ENCODE measurements around the gene MCEMP1.

MCEMP1 gene

DNA sequence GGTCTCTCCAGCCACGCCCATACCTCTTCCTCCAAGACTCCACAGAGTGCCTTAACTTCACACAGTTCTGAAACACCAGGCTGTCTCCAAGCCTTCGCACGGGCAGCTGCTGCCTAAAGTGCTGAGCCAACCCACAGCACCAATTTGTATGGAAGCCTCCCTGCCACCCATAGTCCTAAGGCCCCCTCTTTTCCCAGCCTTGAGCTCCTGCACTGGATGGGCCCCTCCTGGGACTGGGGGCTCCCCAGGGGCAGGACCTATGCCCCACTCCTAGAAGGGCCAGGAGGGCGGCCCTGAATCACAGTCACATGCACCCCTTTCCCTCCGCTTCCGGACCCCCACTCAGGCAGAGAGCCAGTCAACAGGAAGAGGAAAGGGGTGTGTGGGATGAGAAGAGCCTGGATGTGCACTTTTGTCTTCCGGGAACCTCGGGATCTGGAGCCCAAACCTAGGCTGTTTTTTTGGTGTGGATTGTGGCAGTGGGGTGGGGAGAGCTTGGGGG lies 30.1 kb downstream of the MCEMP1 start:
- TF ChIP-seq, protein P1, sequence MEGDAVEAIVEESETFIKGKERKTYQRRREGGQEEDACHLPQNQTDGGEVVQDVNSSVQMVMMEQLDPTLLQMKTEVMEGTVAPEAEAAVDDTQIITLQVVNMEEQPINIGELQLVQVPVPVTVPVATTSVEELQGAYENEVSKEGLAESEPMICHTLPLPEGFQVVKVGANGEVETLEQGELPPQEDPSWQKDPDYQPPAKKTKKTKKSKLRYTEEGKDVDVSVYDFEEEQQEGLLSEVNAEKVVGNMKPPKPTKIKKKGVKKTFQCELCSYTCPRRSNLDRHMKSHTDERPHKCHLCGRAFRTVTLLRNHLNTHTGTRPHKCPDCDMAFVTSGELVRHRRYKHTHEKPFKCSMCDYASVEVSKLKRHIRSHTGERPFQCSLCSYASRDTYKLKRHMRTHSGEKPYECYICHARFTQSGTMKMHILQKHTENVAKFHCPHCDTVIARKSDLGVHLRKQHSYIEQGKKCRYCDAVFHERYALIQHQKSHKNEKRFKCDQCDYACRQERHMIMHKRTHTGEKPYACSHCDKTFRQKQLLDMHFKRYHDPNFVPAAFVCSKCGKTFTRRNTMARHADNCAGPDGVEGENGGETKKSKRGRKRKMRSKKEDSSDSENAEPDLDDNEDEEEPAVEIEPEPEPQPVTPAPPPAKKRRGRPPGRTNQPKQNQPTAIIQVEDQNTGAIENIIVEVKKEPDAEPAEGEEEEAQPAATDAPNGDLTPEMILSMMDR (IDR thresholded peaks at IDR 0.05; ENCODE audit: control insufficient read depth, insufficient read depth, low read depth, low read length, missing control alignments): no peak
- DNase-seq (ENCODE audit: low read depth): no peak
- H3K4me3 ChIP-seq (ENCODE audit: control insufficient read depth, low read depth, low read length): no peak overlapping the region

DNA sequence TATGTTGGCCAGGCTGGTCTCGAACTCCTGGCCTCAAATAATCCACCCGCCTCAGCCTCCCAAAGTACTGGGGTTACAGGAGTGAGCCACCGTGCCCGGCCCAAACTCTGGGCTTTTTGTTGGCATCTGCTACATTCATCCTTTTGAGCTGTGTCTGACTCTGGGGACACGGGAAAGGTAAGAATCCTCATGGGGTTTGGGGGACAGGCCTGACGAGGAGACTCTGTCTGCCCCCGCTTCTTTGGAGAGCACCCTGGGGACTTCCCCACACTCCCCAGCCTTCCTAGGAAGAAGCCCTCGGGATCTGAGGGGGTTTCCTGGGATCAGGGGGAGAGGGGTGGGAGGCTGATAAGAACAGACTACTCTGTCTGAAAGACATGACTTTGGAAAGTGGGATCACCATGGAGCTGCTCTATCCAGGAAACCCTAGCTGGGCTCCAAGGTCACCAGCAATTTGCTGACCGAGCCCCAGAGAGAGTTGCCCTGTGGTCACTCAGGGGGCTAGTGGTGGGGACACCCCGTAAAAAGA lies 33.1 kb downstream of the MCEMP1 start:
- no peak for DNase-seq (ENCODE audit: low read depth)
- H3K4me3 ChIP-seq (ENCODE audit: control insufficient read depth, low read depth, low read length): no peak overlapping the region
- TF ChIP-seq, protein P1 (IDR thresholded peaks at IDR 0.05; ENCODE audit: control insufficient read depth, insufficient read depth, low read depth, low read length, missing control alignments): no peak

GRCh38 chr19:7710616-7711015 lies 33.7 kb downstream of the MCEMP1 start:
- no peak overlapping the region for H3K4me3 ChIP-seq (ENCODE audit: control insufficient read depth, low read depth, low read length)
- TF ChIP-seq, protein P1 (IDR thresholded peaks at IDR 0.05; ENCODE audit: control insufficient read depth, insufficient read depth, low read depth, low read length, missing control alignments): no peak
- DNase-seq (ENCODE audit: low read depth): no peak

GRCh38 chr19:7715671-7716070 lies 38.8 kb downstream of the MCEMP1 start:
- H3K4me3 ChIP-seq (ENCODE audit: control insufficient read depth, low read depth, low read length): no peak overlapping the region
- no peak for DNase-seq (ENCODE audit: low read depth)
- TF ChIP-seq, protein P1 (IDR thresholded peaks at IDR 0.05; ENCODE audit: control insufficient read depth, insufficient read depth, low read depth, low read length, missing control alignments): no peak

DNA sequence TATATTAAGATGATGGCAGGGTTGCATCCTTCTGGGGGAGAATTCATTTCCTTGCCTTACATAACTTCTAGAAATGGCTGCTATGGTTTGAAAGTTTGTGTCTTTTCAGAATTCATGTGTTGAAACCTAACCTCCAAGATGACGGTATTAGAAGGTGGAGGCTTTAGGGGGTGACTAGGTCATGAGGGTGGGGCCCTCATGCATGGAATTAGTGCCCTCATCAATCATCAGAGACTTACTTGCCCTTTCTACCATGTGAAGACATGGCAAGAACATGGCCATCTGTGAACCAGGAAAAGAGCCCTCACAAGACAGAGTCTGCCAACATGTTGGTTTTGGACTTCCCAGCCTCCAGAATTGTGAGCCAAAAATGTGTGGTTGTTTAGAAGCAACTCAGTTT lies 39.9 kb downstream of the MCEMP1 start:
- no peak overlapping the region for H3K4me3 ChIP-seq (ENCODE audit: control insufficient read depth, low read depth, low read length)
- DNase-seq (ENCODE audit: low read depth): no peak
- TF ChIP-seq, protein P1 (IDR thresholded peaks at IDR 0.05; ENCODE audit: control insufficient read depth, insufficient read depth, low read depth, low read length, missing control alignments): no peak

DNA sequence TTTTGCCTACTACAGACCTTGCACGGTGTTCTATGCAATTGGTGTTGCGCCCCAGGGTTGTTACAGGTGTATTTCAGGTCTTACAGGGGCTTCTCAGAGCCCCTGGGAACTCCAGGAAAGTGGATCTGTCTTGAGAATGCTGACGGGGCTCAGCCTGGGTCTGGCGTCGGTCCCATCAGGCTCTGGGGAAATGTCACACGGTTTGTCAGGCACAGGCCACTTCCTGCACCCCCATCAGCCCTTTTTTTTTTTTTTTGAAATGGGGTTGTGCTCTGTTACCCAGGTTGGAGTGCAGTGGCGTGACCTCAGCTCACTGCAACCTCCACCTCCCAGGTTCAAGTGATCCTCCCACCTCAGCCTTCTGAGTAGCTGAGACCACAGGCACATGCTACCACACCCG lies 41.8 kb downstream of the MCEMP1 start:
- H3K4me3 ChIP-seq (ENCODE audit: control insufficient read depth, low read depth, low read length): no peak overlapping the region
- no peak for DNase-seq (ENCODE audit: low read depth)
- TF ChIP-seq, protein P1 (IDR thresholded peaks at IDR 0.05; ENCODE audit: control insufficient read depth, insufficient read depth, low read depth, low read length, missing control alignments): no peak
